ENCODE data around the gene PTMA.

DNA sequence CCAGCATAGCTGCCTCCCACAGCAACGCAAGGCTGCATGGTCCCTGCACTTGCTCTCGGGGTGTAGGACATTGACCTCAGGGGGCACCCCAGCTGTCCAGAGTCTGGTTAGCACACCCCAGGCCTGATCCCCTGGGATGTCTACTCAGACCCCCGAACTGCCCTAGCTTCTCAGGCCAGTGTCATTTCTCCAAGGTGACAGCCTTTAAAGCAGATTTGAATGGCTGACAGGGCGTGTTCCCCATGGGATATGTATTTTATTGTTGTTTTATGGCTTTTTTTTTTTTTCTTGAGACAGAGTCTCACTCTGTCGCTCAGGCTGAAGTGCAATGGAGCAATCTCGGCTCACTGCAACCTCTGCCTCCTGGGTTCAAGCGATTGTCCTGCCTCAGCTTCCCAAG is 40.8 kb upstream of the PTMA start:
- TF ChIP-seq, protein P1, sequence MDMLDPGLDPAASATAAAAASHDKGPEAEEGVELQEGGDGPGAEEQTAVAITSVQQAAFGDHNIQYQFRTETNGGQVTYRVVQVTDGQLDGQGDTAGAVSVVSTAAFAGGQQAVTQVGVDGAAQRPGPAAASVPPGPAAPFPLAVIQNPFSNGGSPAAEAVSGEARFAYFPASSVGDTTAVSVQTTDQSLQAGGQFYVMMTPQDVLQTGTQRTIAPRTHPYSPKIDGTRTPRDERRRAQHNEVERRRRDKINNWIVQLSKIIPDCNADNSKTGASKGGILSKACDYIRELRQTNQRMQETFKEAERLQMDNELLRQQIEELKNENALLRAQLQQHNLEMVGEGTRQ (CRISPR knock-in tag; IDR thresholded peaks at IDR 0.05) = no peak
- TF ChIP-seq RAD51 (IDR thresholded peaks at IDR 0.05; ENCODE audit: borderline replicate concordance, low read depth) = no peak
- no peak for TF ChIP-seq HDAC3 (IDR thresholded peaks at IDR 0.05; ENCODE audit: borderline replicate concordance, partially characterized antibody)
- TF ChIP-seq ZNF121 (CRISPR knock-in tag; conservative IDR thresholded peaks at IDR 0.05) = no peak
- no peak for TF ChIP-seq ZFX (CRISPR knock-in tag; IDR thresholded peaks at IDR 0.05)
- TF ChIP-seq, protein P2, sequence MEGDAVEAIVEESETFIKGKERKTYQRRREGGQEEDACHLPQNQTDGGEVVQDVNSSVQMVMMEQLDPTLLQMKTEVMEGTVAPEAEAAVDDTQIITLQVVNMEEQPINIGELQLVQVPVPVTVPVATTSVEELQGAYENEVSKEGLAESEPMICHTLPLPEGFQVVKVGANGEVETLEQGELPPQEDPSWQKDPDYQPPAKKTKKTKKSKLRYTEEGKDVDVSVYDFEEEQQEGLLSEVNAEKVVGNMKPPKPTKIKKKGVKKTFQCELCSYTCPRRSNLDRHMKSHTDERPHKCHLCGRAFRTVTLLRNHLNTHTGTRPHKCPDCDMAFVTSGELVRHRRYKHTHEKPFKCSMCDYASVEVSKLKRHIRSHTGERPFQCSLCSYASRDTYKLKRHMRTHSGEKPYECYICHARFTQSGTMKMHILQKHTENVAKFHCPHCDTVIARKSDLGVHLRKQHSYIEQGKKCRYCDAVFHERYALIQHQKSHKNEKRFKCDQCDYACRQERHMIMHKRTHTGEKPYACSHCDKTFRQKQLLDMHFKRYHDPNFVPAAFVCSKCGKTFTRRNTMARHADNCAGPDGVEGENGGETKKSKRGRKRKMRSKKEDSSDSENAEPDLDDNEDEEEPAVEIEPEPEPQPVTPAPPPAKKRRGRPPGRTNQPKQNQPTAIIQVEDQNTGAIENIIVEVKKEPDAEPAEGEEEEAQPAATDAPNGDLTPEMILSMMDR (IDR thresholded peaks at IDR 0.05 in 2 of 3, conservative IDR thresholded peaks at IDR 0.05 in 1 of 3; ENCODE audit: insufficient read depth in 2 of 3, low read depth in 1 of 3, low read length in 3 of 3) = no peak
- TF ChIP-seq, protein P3, sequence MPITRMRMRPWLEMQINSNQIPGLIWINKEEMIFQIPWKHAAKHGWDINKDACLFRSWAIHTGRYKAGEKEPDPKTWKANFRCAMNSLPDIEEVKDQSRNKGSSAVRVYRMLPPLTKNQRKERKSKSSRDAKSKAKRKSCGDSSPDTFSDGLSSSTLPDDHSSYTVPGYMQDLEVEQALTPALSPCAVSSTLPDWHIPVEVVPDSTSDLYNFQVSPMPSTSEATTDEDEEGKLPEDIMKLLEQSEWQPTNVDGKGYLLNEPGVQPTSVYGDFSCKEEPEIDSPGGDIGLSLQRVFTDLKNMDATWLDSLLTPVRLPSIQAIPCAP (CRISPR knock-in tag; IDR thresholded peaks at IDR 0.05; ENCODE audit: borderline replicate concordance) = no peak
- TF ChIP-seq, protein P4, sequence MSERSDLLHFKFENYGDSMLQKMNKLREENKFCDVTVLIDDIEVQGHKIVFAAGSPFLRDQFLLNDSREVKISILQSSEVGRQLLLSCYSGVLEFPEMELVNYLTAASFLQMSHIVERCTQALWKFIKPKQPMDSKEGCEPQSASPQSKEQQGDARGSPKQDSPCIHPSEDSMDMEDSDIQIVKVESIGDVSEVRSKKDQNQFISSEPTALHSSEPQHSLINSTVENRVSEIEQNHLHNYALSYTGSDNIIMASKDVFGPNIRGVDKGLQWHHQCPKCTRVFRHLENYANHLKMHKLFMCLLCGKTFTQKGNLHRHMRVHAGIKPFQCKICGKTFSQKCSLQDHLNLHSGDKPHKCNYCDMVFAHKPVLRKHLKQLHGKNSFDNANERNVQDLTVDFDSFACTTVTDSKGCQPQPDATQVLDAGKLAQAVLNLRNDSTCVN (CRISPR knock-in tag; IDR thresholded peaks at IDR 0.05) = no peak
- no peak for TF ChIP-seq TCF7L2 (IDR thresholded peaks at IDR 0.05; ENCODE audit: low read depth, low read length)
- TF ChIP-seq RFX7 (CRISPR knock-in tag; IDR thresholded peaks at IDR 0.05) = no peak
- TF ChIP-seq GATA2 (CRISPR knock-in tag; IDR thresholded peaks at IDR 0.05) = no peak
- TF ChIP-seq, protein P5, sequence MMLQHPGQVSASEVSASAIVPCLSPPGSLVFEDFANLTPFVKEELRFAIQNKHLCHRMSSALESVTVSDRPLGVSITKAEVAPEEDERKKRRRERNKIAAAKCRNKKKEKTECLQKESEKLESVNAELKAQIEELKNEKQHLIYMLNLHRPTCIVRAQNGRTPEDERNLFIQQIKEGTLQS (IDR thresholded peaks at IDR 0.05) = no peak
- TF ChIP-seq, protein P5 (CRISPR knock-in tag; conservative IDR thresholded peaks at IDR 0.05) = no peak
- no peak for TF ChIP-seq NCOA1 (IDR thresholded peaks at IDR 0.05; ENCODE audit: low read depth)
- TF ChIP-seq, protein P6, sequence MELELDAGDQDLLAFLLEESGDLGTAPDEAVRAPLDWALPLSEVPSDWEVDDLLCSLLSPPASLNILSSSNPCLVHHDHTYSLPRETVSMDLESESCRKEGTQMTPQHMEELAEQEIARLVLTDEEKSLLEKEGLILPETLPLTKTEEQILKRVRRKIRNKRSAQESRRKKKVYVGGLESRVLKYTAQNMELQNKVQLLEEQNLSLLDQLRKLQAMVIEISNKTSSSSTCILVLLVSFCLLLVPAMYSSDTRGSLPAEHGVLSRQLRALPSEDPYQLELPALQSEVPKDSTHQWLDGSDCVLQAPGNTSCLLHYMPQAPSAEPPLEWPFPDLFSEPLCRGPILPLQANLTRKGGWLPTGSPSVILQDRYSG (tag; conservative IDR thresholded peaks at IDR 0.05; ENCODE audit: low read depth) = no peak

All from K562 (cell line).